Chondrocyte (in vitro differentiated cells): ENCODE measurements around the gene C2CD3. TPM values are rescaled to one million over a fixed set of nuclear protein-coding genes. Genes with fewer than 3 reads are reported as not detected.

Source experiments
- DNase-seq: peaks from one replicate; pipeline ENCODE4 v3.0.0; 2021; ENCODE audit warnings: mixed read lengths, low spot score
- H3K27ac Mint-ChIP-seq: one replicate; pipeline ENCODE4 v1.8.0; 2021; ENCODE audit warnings: mild to moderate bottlenecking, moderate library complexity, mixed read lengths; ENCODE audit not compliant: unreplicated experiment
- H3K27me3 Mint-ChIP-seq: 2 replicates; pipeline ENCODE4 v1.8.0; 2021; ENCODE audit warnings: low read depth, mixed read lengths
- H3K36me3 Mint-ChIP-seq: 2 replicates; pipeline ENCODE4 v1.8.0; 2021; ENCODE audit warnings: low read depth, mixed read lengths
- H3K4me1 Mint-ChIP-seq: 2 replicates; pipeline ENCODE4 v1.8.0; 2021; ENCODE audit warnings: low read depth, mild to moderate bottlenecking, mixed read lengths
- H3K4me3 Mint-ChIP-seq: one replicate; pipeline ENCODE4 v1.8.0; 2021; ENCODE audit warnings: mild to moderate bottlenecking, moderate library complexity, mixed read lengths; ENCODE audit not compliant: unreplicated experiment
- H3K9me3 Mint-ChIP-seq: 2 replicates; pipeline ENCODE4 v1.8.0; 2021; ENCODE audit warnings: low read depth, mixed read lengths
- total RNA-seq: library from RNA; stranded (reverse); gene quantifications from 3 replicates; pipeline ENCODE4 v1.2.1, GENCODE V29; 2021
- TF ChIP-seq, protein P1 (sequence below): fragments of 200-600 bp; sonication (generic); IDR thresholded peaks from 2 replicates; pipeline ENCODE4 v1.5.0; 2021; ENCODE audit warnings: antibody characterized with exemption, mild to moderate bottlenecking, moderate library complexity

Gene C2CD3
- total RNA-seq, 1 donor from 2014 or later, result 14.7 TPM

DNA sequence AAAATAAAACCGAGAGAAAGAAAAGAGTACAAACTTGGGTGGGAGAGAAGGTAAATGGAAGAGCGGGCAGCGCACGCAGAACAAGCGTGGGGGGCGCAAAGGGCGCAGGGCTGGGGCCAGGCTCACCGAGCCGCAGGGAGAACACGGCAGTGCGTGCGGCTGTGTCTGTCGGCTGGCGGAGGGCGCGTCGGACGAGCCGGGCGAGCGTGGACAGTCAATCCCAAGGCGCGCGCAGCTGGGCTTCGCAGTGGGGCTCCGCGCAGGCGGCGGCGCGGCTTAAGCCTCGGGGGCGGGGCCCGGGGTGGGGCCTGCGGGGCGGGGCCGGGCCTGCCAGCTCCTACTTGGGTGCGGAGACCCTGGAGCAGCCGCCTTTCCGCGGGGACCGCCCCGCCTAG is 188.2 kb downstream of the C2CD3 start, which contains the start of gene UCP2:
UCP2 (minus strand) TSS at position 249 of the 395 bp plus-strand sequence. CDS start 4,465 bp downstream, outside the sequence.
- H3K36me3 Mint-ChIP-seq, result no peaks in the 10 kb centered on the region

DNA sequence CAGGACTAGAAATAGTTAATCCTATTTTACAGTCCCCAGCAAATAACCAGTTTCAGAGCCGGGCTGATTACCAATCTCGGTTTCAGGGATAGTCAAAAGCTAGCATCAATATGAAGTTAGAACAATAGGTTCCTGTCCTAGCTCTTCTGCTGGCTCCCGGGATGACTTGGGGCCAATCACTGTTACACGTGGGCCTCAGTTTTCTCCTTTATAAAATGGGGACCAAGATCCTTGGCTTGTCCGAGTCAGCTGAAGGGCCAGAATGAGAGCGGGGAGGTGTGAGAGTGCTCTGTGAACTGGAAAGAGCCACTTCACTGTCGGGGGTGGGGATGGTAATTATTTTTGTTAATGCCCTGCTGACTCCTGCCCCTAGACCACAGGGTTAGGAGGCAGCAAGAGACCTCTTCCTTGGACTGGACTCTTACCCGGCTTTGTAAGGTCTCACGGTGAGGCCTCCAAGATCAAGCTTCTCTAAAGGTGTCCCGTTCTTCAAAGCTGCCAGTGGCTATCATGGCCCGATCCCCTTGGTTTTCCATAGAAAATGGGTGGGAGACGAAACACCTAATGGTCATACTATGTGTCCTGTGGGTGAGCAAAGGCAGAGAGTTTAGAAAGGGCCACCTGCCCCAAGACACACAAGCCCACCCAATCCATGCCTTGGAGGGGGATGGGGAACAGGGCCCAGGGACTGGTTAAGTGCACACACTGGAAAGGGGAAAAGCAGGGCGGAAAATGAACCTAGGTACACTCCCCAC is 189.6 kb downstream of the C2CD3 start:
- Mint-ChIP-seq H3K9me3 (no peaks in the 10 kb centered on the region), H3K36me3 (peaks cover 6% of the 10 kb centered on the region), H3K4me3 (peak overlapping the region; percentile 95), H3K27ac (no peak overlapping the region), H3K4me1 (peaks cover 39% of the 10 kb centered on the region), H3K27me3 (no peaks in the 10 kb centered on the region)
- peak; percentile 25 for DNase-seq
- TF ChIP-seq, protein P1, sequence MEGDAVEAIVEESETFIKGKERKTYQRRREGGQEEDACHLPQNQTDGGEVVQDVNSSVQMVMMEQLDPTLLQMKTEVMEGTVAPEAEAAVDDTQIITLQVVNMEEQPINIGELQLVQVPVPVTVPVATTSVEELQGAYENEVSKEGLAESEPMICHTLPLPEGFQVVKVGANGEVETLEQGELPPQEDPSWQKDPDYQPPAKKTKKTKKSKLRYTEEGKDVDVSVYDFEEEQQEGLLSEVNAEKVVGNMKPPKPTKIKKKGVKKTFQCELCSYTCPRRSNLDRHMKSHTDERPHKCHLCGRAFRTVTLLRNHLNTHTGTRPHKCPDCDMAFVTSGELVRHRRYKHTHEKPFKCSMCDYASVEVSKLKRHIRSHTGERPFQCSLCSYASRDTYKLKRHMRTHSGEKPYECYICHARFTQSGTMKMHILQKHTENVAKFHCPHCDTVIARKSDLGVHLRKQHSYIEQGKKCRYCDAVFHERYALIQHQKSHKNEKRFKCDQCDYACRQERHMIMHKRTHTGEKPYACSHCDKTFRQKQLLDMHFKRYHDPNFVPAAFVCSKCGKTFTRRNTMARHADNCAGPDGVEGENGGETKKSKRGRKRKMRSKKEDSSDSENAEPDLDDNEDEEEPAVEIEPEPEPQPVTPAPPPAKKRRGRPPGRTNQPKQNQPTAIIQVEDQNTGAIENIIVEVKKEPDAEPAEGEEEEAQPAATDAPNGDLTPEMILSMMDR, result no peak

More for the DNA sequence above, 188.2 kb downstream of the C2CD3 start, which contains the start of gene UCP2:
- Mint-ChIP-seq H3K27me3 (no peaks in the 10 kb centered on the region), H3K4me1 (peaks cover 39% of the 10 kb centered on the region), H3K9me3 (no peaks in the 10 kb centered on the region), H3K27ac (peak within 1 kb of the TSS; percentile 97), H3K4me3 (peak within 1 kb of the TSS; percentile 95)
- TF ChIP-seq, protein P1, result no peak
- DNase-seq, result peak; percentile 93

DNA sequence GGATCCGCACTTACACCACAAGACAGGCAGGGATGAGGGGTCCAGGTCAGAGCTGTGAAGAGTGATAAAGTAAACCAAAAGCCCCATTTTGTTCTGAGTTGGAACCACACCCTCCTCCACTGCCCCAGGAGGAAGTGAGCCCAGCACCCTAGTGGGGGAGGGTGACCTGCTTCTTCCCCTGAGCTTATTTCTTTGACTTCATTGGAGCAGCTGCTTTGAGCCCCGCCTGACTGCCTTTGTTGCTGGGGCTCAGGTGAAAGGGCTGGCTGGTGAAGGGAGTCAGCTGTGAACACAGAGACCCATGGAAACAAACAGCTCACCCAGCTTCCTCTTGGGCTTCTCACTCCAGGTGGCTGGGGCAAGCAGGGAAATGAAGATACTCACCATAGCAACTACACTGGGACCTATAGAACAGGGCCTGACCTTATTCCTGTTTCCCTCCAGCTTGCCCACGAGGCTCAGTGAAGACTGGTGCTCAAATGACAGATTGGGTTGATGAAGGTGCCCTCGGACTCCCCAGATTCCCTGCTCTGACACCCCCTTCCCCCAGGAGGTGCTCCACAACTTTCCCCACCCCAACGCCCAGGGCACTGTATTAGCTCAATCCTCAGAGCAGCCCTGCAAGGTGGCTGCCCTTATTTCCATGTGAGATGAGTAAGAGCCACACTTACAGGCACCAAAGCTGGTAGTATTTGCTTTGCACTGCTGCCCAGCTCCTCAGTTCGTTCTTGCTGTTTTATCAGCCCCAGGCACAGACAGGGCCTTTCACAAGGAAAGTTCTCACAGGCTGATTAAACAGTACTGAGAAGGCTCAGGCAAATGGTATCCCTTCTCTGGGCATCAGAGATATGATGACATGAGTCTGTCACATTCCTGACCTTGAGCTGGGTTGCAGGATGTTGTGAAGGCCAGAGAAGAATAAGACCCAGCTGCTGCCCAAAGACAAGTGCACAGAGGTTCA is 190.5 kb downstream of the C2CD3 start:
- Mint-ChIP-seq H3K4me3 (no peak overlapping the region), H3K4me1 (peaks cover 39% of the 10 kb centered on the region), H3K36me3 (peaks cover 8% of the 10 kb centered on the region), H3K27ac (no peak overlapping the region), H3K27me3 (no peaks in the 10 kb centered on the region), H3K9me3 (no peaks in the 10 kb centered on the region)
- TF ChIP-seq, protein P1, result no peak
- DNase-seq, result peak; percentile 42

DNA sequence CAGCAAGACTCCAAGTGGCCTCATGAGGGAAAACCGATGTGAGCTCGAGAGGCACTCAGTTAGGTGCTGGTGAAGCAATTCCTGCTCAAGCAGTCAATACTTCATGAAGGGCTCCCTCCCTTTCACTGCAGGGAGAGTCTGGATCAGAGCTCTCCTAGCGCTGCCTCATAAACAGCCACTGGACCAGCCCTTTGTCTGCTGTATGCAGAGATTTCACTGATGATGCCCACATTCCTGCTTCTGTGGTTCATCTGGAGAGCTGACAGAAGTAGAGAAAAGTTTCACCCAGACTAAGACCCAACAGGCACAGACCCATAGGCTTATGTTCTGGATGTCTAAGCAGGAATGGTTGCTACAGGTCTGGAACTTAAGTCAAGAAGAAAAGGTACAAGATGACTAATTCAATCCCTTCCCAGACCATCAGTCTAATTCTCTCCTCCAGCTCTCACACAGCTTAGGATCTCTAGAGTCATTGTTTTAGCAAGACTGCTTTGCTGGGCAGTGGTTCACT is 192.2 kb downstream of the C2CD3 start:
- Mint-ChIP-seq H3K36me3 (peaks cover 12% of the 10 kb centered on the region), H3K9me3 (no peaks in the 10 kb centered on the region), H3K4me1 (peaks cover 44% of the 10 kb centered on the region), H3K27me3 (no peaks in the 10 kb centered on the region), H3K4me3 (no peak overlapping the region), H3K27ac (no peak overlapping the region)
- TF ChIP-seq, protein P1, result no peak
- DNase-seq, result peak; percentile 14
